H1 (cell line): ENCODE results near the gene SEL1L3. TPM values are rescaled to one million over a fixed set of nuclear protein-coding genes. Genes with fewer than 3 reads are reported as not detected.

Source experiments
- CTCF ChIA-PET: fragments of 300-600 bp; sonication (Branson Sonifier 250); formaldehyde crosslinking; loops from one replicate; lab custom pipeline; 2021; ENCODE audit not compliant: partially characterized antibody; lab: Charles Lee
- POLR2A ChIA-PET: fragments of 300-600 bp; sonication (Branson Sonifier 250); formaldehyde crosslinking; loops from one replicate; lab custom pipeline; 2021; ENCODE audit warnings: inconsistent platforms; ENCODE audit not compliant: partially characterized antibody; lab: Charles Lee
- DNase-seq, 2 experiments: peaks; one replicate each; pipeline versions ENCODE4 v3.0.0 to v3.0.0-alpha.2; 2010 to 2022; ENCODE audit warnings: low spot score in 2 of 2, low read depth in 1 of 2, mixed read lengths in 1 of 2
- FAIRE-seq: peaks from 2 replicates; lab custom pipeline; 2011; peaks lifted over from hg19 to GRCh38; lab: Jason Lieb, UNC
- H2AFZ ChIP-seq: 2 replicates; pipeline ENCODE4 v1.8.1; 2012; ENCODE audit warnings: low read length, inconsistent platforms
- H2AK5ac ChIP-seq: 2 replicates; pipeline ENCODE4 v1.6.1; 2013; ENCODE audit warnings: low read depth, low read length
- H2BK120ac ChIP-seq: replicated peaks from 2 replicates; pipeline ENCODE3; 2013; ENCODE audit warnings: low read depth, low read length, inconsistent platforms
- H2BK12ac ChIP-seq: 2 replicates; pipeline ENCODE4 v1.6.1; 2013; ENCODE audit warnings: low read depth, low read length
- H2BK15ac ChIP-seq: 2 replicates; pipeline ENCODE4 v1.6.1; 2013; ENCODE audit warnings: low read length
- H2BK20ac ChIP-seq: 2 replicates; pipeline ENCODE4 v1.6.1; 2013; ENCODE audit warnings: low read length
- H2BK5ac ChIP-seq: 2 replicates; pipeline ENCODE4 v1.6.1; 2013; ENCODE audit warnings: low read depth, low read length
- H3K14ac ChIP-seq: 2 replicates; pipeline ENCODE4 v1.6.1; 2013; ENCODE audit warnings: inconsistent platforms; ENCODE audit not compliant: insufficient read length
- H3K18ac ChIP-seq: 2 replicates; pipeline ENCODE4 v1.6.1; 2013; ENCODE audit warnings: low read length; ENCODE audit errors: extremely low read depth
- H3K23ac ChIP-seq: 2 replicates; pipeline ENCODE4 v1.6.1; 2013; ENCODE audit warnings: inconsistent platforms; ENCODE audit not compliant: insufficient read length
- H3K23me2 ChIP-seq: 2 replicates; pipeline ENCODE4 v1.6.1; 2013; ENCODE audit warnings: low read depth, low read length
- H3K27ac ChIP-seq: 2 replicates; pipeline ENCODE4 v1.6.1; 2011; ENCODE audit warnings: low read depth, low read length, inconsistent platforms
- H3K27me3 ChIP-seq, 4 experiments: replicated peaks in 1 of 4; 1 replicate in 1 of 4; 2 replicates in 3 of 4; pipeline versions ENCODE4 v1.6.1 to v1.8.1; 2011 to 2013; ENCODE audit warnings: low read length in 3 of 4, mild to moderate bottlenecking in 3 of 4, inconsistent platforms in 2 of 4, mixed read lengths in 2 of 4, moderate library complexity in 1 of 4; ENCODE audit not compliant: control insufficient read depth in 3 of 4, insufficient read depth in 3 of 4; ENCODE audit errors: extremely low read depth in 1 of 4
- H3K36me3 ChIP-seq, 4 experiments: 2 replicates each; pipeline versions ENCODE4 v1.6.1 to v1.8.1; 2011 to 2013; ENCODE audit warnings: mild to moderate bottlenecking in 4 of 4, low read length in 3 of 4, moderate library complexity in 2 of 4, control low read depth in 1 of 4, inconsistent platforms in 1 of 4; ENCODE audit not compliant: insufficient read depth in 4 of 4, control insufficient read depth in 2 of 4
- H3K4ac ChIP-seq: replicated peaks from 2 replicates; pipeline ENCODE3; 2013; ENCODE audit warnings: low read length, low read depth, mixed read lengths, inconsistent platforms; ENCODE audit not compliant: insufficient read length
- H3K4me1 ChIP-seq, 4 experiments: replicated peaks in 1 of 4; 1 replicate in 1 of 4; 2 replicates in 3 of 4; pipeline versions ENCODE4 v1.6.1 to v1.8.1; 2011 to 2013; ENCODE audit warnings: low read length in 3 of 4, inconsistent platforms in 2 of 4, mixed read lengths in 1 of 4; ENCODE audit not compliant: insufficient read depth in 4 of 4, control insufficient read depth in 3 of 4
- H3K4me2 ChIP-seq, 2 experiments: 2 replicates each; pipeline versions ENCODE4 v1.6.1 to v1.8.1; 2011 to 2013; ENCODE audit warnings: low read depth in 2 of 2, low read length in 2 of 2, control low read depth in 1 of 2, inconsistent platforms in 1 of 2, mild to moderate bottlenecking in 1 of 2; ENCODE audit not compliant: insufficient read depth in 1 of 2
- H3K4me3 ChIP-seq, 4 experiments: fragments of 200-600, 300-600 bp in 1 of 4; sonication (generic), shearing (Covaris generic), sonication (Bioruptor Twin) in 1 of 4; 2 replicates each; pipeline versions ENCODE4 v1.5.1 to v1.8.1; 2011 to 2016; ENCODE audit warnings: low read length in 4 of 4, low read depth in 3 of 4, control low read depth in 2 of 4, inconsistent platforms in 2 of 4, mild to moderate bottlenecking in 2 of 4, mixed read lengths in 1 of 4, moderate library complexity in 1 of 4; ENCODE audit not compliant: insufficient read depth in 2 of 4; ENCODE audit errors: extremely low read depth in 1 of 4
- H3K56ac ChIP-seq: replicated peaks from 2 replicates; pipeline ENCODE3; 2013; ENCODE audit warnings: low read depth, mild to moderate bottlenecking, mixed read lengths, low read length, inconsistent platforms; ENCODE audit not compliant: insufficient read length
- H3K79me1 ChIP-seq: 2 replicates; pipeline ENCODE4 v1.6.1; 2013; ENCODE audit warnings: low read depth, low read length, control low read depth
- H3K79me2 ChIP-seq, 2 experiments: 2 replicates each; pipeline versions ENCODE4 v1.6.1 to v1.8.1; 2012 to 2013; ENCODE audit warnings: low read length in 2 of 2, mild to moderate bottlenecking in 2 of 2, inconsistent platforms in 1 of 2; ENCODE audit not compliant: insufficient read depth in 2 of 2, control insufficient read depth in 1 of 2
- H3K9ac ChIP-seq, 4 experiments: replicated peaks in 1 of 4; 1 replicate in 1 of 4; 2 replicates in 3 of 4; pipeline versions ENCODE4 v1.6.1 to v1.8.1; 2011 to 2013; ENCODE audit warnings: low read depth in 3 of 4, low read length in 3 of 4, control low read depth in 2 of 4, mild to moderate bottlenecking in 2 of 4, moderate library complexity in 2 of 4, inconsistent platforms in 1 of 4; ENCODE audit errors: extremely low read depth in 1 of 4
- H3K9me3 ChIP-seq, 2 experiments: 2 replicates each; pipeline versions ENCODE4 v1.6.1 to v1.8.1; 2012 to 2013; ENCODE audit warnings: mild to moderate bottlenecking in 2 of 2, moderate library complexity in 2 of 2, control low read depth in 1 of 2, inconsistent platforms in 1 of 2, low read depth in 1 of 2, low read length in 1 of 2, mixed read lengths in 1 of 2; ENCODE audit not compliant: insufficient read depth in 2 of 2
- H4K20me1 ChIP-seq, 2 experiments: replicated peaks in 1 of 2; 2 replicates each; pipeline versions ENCODE3 to v1.8.1; 2011 to 2013; ENCODE audit warnings: inconsistent platforms in 2 of 2, low read length in 2 of 2, mild to moderate bottlenecking in 1 of 2; ENCODE audit not compliant: insufficient read depth in 2 of 2, control insufficient read depth in 1 of 2
- H4K5ac ChIP-seq: 2 replicates; pipeline ENCODE4 v1.6.1; 2013; ENCODE audit warnings: low read length, low read depth, mixed read lengths, inconsistent platforms; ENCODE audit not compliant: insufficient read length
- H4K8ac ChIP-seq: 2 replicates; pipeline ENCODE4 v1.8.0; 2013; ENCODE audit warnings: mild to moderate bottlenecking, moderate library complexity, low read length, inconsistent platforms; ENCODE audit not compliant: insufficient read depth; ENCODE audit errors: extremely low read depth
- H4K91ac ChIP-seq: replicated peaks from 2 replicates; pipeline ENCODE3; 2013; ENCODE audit warnings: low read length, mixed read lengths, inconsistent platforms; ENCODE audit not compliant: insufficient read length
- ATF3 ChIP-seq: IDR thresholded peaks from 2 replicates; pipeline ENCODE4 v1.6.1; 2011; ENCODE audit warnings: low read depth, mild to moderate bottlenecking, low read length; ENCODE audit not compliant: insufficient read depth
- CBX8 ChIP-seq: fragments of 300-800, 300-1000 bp; sonication (generic); IDR thresholded peaks from 2 replicates; pipeline ENCODE4 v1.7.1; 2016; ENCODE audit warnings: low read depth, low read length, borderline replicate concordance
- CREB1 ChIP-seq: IDR thresholded peaks from 2 replicates; pipeline ENCODE4 v1.6.1; 2012; ENCODE audit warnings: inconsistent platforms
- CTBP2 ChIP-seq: IDR thresholded peaks from 2 replicates; pipeline ENCODE4 v1.7.0; 2011; ENCODE audit warnings: borderline replicate concordance, mild to moderate bottlenecking, moderate library complexity, mixed read lengths, low read length; ENCODE audit not compliant: insufficient read depth, insufficient read length
- GABPA ChIP-seq: IDR thresholded peaks from 2 replicates; pipeline ENCODE4 v1.6.1; 2011; ENCODE audit warnings: mild to moderate bottlenecking, low read length, moderate library complexity, borderline replicate concordance; ENCODE audit not compliant: insufficient read depth
- GTF2F1 ChIP-seq: IDR thresholded peaks from 2 replicates; pipeline ENCODE4 v1.6.1; 2012; ENCODE audit warnings: low read depth, low read length, improper control_type of control experiment, borderline replicate concordance
- SIN3A ChIP-seq, 2 experiments: IDR thresholded peaks in 1 of 2; conservative IDR thresholded peaks in 1 of 2; 2 replicates each; pipeline ENCODE4 v1.6.1; 2011 to 2012; ENCODE audit warnings: low read length in 2 of 2, improper control_type of control experiment in 1 of 2, low read depth in 1 of 2, mild to moderate bottlenecking in 1 of 2
- SP2 ChIP-seq: IDR thresholded peaks from 2 replicates; pipeline ENCODE4 v1.6.1; 2012; ENCODE audit warnings: mild to moderate bottlenecking, low read length, inconsistent platforms
- USF2 ChIP-seq: IDR thresholded peaks from 2 replicates; pipeline ENCODE4 v1.6.1; 2011; ENCODE audit warnings: low read length, improper control_type of control experiment
- WGBS, 2 experiments: shearing (Covaris generic) in 1 of 2; methylation state at CpG; one replicate each; pipeline versions ENCODE4 v1.1.6 to v1.1.7; 2013 to 2015; ENCODE audit warnings: low lambda C conversion rate in 2 of 2, mixed read lengths in 2 of 2, inconsistent platforms in 1 of 2, low coverage in 1 of 2, missing lambda C conversion rate in 1 of 2; ENCODE audit not compliant: insufficient replicate concordance in 2 of 2, insufficient coverage in 1 of 2, insufficient read length in 1 of 2; ENCODE audit errors: extremely low coverage in 1 of 2, missing lambda C conversion rate in 1 of 2; 5-methylcytosine and 5-hydroxymethylcytosine counted together
- polyA plus RNA-seq, 7 experiments: library from polyadenylated mRNA; depleted of rRNA in 3 of 7; stranded (reverse) in 5 of 7; unstranded in 2 of 7; fragments of >200 nt in 5 of 7; fragments of 200-250 nt in 2 of 7; gene quantifications; 1 replicate in 5 of 7; 2 replicates in 1 of 7; 4 replicates in 1 of 7; pipeline versions ENCODE4 v1.2.1 to v1.2.3, GENCODE V29; 2011 to 2013; ENCODE audit warnings: missing spikeins in 2 of 7, mixed read lengths in 2 of 7
- total RNA-seq: library from RNA; stranded (reverse); fragmentation: NEBNext Ultra II Directional; extraction: Animal tissue kit (Norgen Biotek cat#: 25700); gene quantifications from 2 replicates; pipeline ENCODE4 v1.2.1, GENCODE V29; 2021

Gene SEL1L3
- total and polyA plus RNA-seq, 2 of the 8 experiments (the other 6 are each of a cell fraction or from before 2014, with no cell fraction given) = 18.2 to 54.0 TPM

- no peak overlapping the region for H3K56ac ChIP-seq
- WGBS, 2 experiments = 91% methylated on average over 2 of the region's 2 CpGs; no CpG with 5 or more reads in 1 of the 2 experiments
- H2BK120ac ChIP-seq = no peak overlapping the region
- no peaks in the 10 kb centered on the region for H3K79me1 ChIP-seq
- no peak overlapping the region for H4K5ac ChIP-seq
- no peaks in the 10 kb centered on the region for H4K20me1 ChIP-seq
- no peak overlapping the region for H2AK5ac ChIP-seq
- H3K4me3 ChIP-seq = no peak overlapping the region
- ChIA-PET POLR2A (no interaction called here), CTCF (interaction anchor here (1.4 to 1.6 kb wide), 2 partner anchors 26 to 30 kb away, joined by 3 read pairs; partner anchors contain the start of gene SMIM20)
- no peak overlapping the region for H3K23ac ChIP-seq
- H4K91ac ChIP-seq = no peak overlapping the region
- H3K79me2 ChIP-seq = no peaks in the 10 kb centered on the region
- H4K8ac ChIP-seq = no peak overlapping the region
- no peak for FAIRE-seq
- no peak overlapping the region for H2BK5ac ChIP-seq
- H2BK12ac ChIP-seq = no peak overlapping the region
- no peak overlapping the region for H3K9ac ChIP-seq
- no peak for DNase-seq
- H3K27ac ChIP-seq = no peak overlapping the region
- H3K23me2 ChIP-seq = no peaks in the 10 kb centered on the region
- H2AFZ ChIP-seq = no peak overlapping the region
- H3K27me3 ChIP-seq = no peaks in the 10 kb centered on the region; a peak in 1 of 7 replicates
- no peak overlapping the region for H2BK20ac ChIP-seq
- H3K4ac ChIP-seq = no peak overlapping the region
- no peaks in the 10 kb centered on the region for H3K36me3 ChIP-seq
- no peaks in the 10 kb centered on the region for H3K9me3 ChIP-seq
- no peak overlapping the region for H3K4me2 ChIP-seq
- peaks cover 0 to 3% (median 0%) of the 10 kb centered on the region in 4 experiments; a peak in 1 of 7 replicates for H3K4me1 ChIP-seq
- H3K18ac ChIP-seq = no peak overlapping the region
- H2BK15ac ChIP-seq = no peak overlapping the region
- H3K14ac ChIP-seq = no peak overlapping the region
- TF ChIP-seq ATF3 (no peak), GTF2F1 (no peak), SIN3A (conservative IDR thresholded peaks at IDR 0.05 in 1 of 2, IDR thresholded peaks at IDR 0.05 in 1 of 2; ENCODE audit: low read depth in 1 of 2, low read length in 2 of 2) (no peak), GABPA (no peak), CREB1 (no peak), SP2 (no peak), USF2 (no peak), CBX8 (no peak), CTBP2 (no peak)
Observed at GRCh38 chr4:25883565-25883964, 20.8 kb upstream of the SEL1L3 start.
